Measurements from ENCODE around the gene CTXND1. TPM values are rescaled to one million over a fixed set of nuclear protein-coding genes. Genes with fewer than 3 reads are reported as not detected.

Gene CTXND1
- total RNA-seq, 1 donor from 2014 or later = not detected

GRCh38 chr15:80259942-80260510, 8.0 kb upstream of the CTXND1 start:
- intact Hi-C loops (cut with micrococcal nuclease) = no loop called here

GRCh38 chr15:80251428-80252120, 439 bp downstream of the CTXND1 start:
- intact Hi-C loops (cut with micrococcal nuclease) = no loop called here

- intact Hi-C loops (cut with micrococcal nuclease) = no loop called here
Observed at GRCh38 chr15:80250614-80251427, 1.2 kb downstream of the CTXND1 start.

GRCh38 chr15:80249973-80250372, 2.0 kb downstream of the CTXND1 start:
- intact Hi-C loops (cut with micrococcal nuclease) = no loop called here

- intact Hi-C loops (cut with micrococcal nuclease) = no loop called here
Observed at GRCh38 chr15:80247320-80247719, 4.7 kb downstream of the CTXND1 start.

- intact Hi-C loops (cut with micrococcal nuclease) = no loop called here
Observed at GRCh38 chr15:80246425-80246894, 5.6 kb downstream of the CTXND1 start.

GRCh38 chr15:80242802-80243201, 9.2 kb downstream of the CTXND1 start:
- intact Hi-C loops (cut with micrococcal nuclease) = no loop called here

GRCh38 chr15:80242132-80242769, 9.8 kb downstream of the CTXND1 start:
- intact Hi-C loops (cut with micrococcal nuclease) = no loop called here

GRCh38 chr15:80241508-80241907, 10.5 kb downstream of the CTXND1 start:
- intact Hi-C loops (cut with micrococcal nuclease) = no loop called here

- intact Hi-C loops (cut with micrococcal nuclease) = no loop called here
Observed at GRCh38 chr15:80240276-80240675, 11.7 kb downstream of the CTXND1 start.

GRCh38 chr15:80234883-80235282, 17.1 kb downstream of the CTXND1 start:
- intact Hi-C loops (cut with micrococcal nuclease) = no loop called here

- intact Hi-C loops (cut with micrococcal nuclease) = no loop called here
Observed at GRCh38 chr15:80233581-80233980, 18.4 kb downstream of the CTXND1 start.

GRCh38 chr15:80231371-80231770, 20.6 kb downstream of the CTXND1 start:
- intact Hi-C loops (cut with micrococcal nuclease) = no loop called here

- intact Hi-C loops (cut with micrococcal nuclease) = no loop called here
Observed at GRCh38 chr15:80228959-80229610, 22.9 kb downstream of the CTXND1 start.

GRCh38 chr15:80219955-80220354, 32.1 kb downstream of the CTXND1 start:
- intact Hi-C loops (cut with micrococcal nuclease) = no loop called here

- intact Hi-C loops (cut with micrococcal nuclease) = no loop called here
Observed at GRCh38 chr15:80217327-80217900, 34.6 kb downstream of the CTXND1 start.

- intact Hi-C loops (cut with micrococcal nuclease) = no loop called here
Observed at GRCh38 chr15:80216911-80217310, 35.1 kb downstream of the CTXND1 start.

- intact Hi-C loops (cut with micrococcal nuclease) = no loop called here
Observed at GRCh38 chr15:80216141-80216540, 35.9 kb downstream of the CTXND1 start.

GRCh38 chr15:80214910-80215309, 37.1 kb downstream of the CTXND1 start:
- intact Hi-C loops (cut with micrococcal nuclease) = no loop called here

- intact Hi-C loops (cut with micrococcal nuclease) = no loop called here
Observed at GRCh38 chr15:80211976-80212375, 40.0 kb downstream of the CTXND1 start.

All from T-helper 2 cell treated with Interferon-gamma antibody and Interleukin-4, amounts not matched to agents 100 ng/mL and 5 ng/mL, for 36 hours (primary cell).